Choroid plexus epithelial cell (primary cell): ENCODE results near the gene AHDC1.

Experiments
- DNase-seq: peaks from one replicate; pipeline ENCODE4 v3.0.0-alpha.2; 2010; ENCODE audit warnings: low read depth
- H3K4me3 ChIP-seq: 2 replicates; pipeline ENCODE4 v1.5.1; 2011; ENCODE audit warnings: low read depth, mild to moderate bottlenecking, control low read depth, low read length, moderate library complexity
- TF ChIP-seq, protein P1 (sequence below): conservative IDR thresholded peaks from 2 replicates; pipeline ENCODE4 v1.5.1; 2011; ENCODE audit warnings: low read depth, mild to moderate bottlenecking, control low read depth, inconsistent platforms, low read length, moderate library complexity

AHDC1 gene

DNA sequence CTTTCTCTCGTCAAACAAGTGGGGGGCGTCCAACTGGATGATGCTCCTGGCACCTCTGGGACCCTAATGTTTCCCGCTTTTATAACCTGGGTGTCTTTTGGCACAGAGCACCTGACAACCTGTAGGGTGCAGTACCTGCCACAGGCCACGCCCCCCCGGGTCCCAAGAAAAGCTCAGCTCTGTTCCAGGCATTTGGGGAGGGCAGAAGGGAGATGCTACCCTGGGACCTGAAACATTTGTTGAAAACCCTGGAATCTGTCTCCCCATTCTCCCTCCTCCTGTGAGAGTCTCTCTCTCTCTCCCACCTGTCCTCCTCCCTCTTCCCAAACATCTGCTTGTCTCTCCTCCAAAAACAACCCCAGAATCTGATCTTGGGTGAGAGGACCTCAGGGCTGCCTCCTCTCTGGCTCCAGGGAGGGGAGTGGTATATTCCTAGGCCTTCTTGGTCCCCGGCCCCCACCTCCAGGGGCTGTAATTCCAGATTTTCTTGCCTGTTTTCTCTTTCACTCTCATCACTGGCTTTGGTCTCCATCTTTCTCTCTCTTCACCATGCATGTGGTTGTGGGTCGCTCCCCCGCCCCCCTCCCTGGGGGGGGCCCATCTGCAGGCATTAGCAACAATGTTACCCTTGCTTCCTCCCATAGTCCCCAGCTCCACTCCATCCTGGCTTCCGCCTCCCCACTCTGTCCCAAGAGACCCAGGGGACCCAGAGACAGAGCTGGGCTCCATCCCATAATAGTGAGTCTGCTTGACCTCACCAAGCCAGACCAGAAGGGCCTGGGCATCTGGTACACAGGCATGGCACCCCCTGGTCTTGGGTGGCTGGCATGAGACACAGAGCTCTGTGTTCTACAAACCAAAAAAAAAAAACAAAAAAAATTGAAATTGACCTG, 4.1 kb downstream of the AHDC1 start:
- TF ChIP-seq, protein P1, sequence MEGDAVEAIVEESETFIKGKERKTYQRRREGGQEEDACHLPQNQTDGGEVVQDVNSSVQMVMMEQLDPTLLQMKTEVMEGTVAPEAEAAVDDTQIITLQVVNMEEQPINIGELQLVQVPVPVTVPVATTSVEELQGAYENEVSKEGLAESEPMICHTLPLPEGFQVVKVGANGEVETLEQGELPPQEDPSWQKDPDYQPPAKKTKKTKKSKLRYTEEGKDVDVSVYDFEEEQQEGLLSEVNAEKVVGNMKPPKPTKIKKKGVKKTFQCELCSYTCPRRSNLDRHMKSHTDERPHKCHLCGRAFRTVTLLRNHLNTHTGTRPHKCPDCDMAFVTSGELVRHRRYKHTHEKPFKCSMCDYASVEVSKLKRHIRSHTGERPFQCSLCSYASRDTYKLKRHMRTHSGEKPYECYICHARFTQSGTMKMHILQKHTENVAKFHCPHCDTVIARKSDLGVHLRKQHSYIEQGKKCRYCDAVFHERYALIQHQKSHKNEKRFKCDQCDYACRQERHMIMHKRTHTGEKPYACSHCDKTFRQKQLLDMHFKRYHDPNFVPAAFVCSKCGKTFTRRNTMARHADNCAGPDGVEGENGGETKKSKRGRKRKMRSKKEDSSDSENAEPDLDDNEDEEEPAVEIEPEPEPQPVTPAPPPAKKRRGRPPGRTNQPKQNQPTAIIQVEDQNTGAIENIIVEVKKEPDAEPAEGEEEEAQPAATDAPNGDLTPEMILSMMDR: no peak
- no peak for DNase-seq
- no peak overlapping the region for H3K4me3 ChIP-seq

DNA sequence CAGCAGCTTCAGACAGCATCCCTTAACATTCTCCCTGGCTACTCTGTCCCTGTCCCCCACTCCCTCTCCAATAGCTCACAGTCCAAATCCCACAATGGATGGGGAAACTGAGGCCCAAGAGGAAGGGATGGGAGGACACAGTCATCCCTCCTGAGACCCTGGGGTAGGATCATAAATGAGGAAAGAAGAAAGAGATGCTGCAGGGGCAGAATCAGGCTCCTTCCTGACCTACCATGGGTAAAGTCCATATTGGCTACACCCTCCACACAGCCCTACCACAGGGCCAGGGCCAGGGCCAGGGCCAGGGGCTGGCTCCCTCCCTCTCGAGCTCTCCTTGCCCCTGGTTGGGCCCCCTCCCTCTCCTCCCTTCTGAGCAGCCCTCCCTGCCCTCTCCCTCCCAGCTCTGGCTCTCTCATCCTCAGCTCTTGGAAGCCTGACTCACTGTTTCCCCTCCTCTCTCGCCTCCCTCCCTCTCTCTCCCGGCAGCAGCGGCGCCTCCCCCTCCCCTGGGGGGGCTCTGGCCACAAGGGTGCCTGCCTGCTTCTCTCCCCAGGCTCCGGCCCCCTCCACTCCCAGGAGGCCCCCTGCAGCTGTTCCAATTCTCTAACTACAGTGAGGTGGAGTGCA, 4.9 kb downstream of the AHDC1 start:
- TF ChIP-seq, protein P1: no peak
- peak; percentile 82 for DNase-seq
- H3K4me3 ChIP-seq: no peak overlapping the region

DNA sequence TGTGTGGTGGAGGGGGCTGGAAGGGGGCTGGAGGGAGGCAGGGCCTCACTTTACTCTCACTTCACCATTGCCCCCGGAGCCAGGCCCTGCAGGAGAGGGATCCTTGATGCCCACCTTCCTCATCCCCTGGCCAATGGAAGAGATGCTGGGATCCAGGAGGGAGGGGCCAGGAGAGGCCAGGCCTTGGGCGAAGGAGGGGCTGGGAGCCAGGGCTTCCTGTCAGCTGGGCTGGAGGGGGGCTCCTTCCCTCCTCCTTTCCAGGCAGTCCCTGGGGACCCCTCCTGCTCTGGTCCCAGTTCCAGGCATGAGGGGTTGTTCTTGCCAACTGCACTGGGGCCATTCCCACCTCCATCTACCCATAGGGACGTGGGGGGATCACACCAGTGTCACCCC, 5.7 kb downstream of the AHDC1 start:
- DNase-seq: peak; percentile 45
- H3K4me3 ChIP-seq: no peak overlapping the region
- TF ChIP-seq, protein P1: no peak

DNA sequence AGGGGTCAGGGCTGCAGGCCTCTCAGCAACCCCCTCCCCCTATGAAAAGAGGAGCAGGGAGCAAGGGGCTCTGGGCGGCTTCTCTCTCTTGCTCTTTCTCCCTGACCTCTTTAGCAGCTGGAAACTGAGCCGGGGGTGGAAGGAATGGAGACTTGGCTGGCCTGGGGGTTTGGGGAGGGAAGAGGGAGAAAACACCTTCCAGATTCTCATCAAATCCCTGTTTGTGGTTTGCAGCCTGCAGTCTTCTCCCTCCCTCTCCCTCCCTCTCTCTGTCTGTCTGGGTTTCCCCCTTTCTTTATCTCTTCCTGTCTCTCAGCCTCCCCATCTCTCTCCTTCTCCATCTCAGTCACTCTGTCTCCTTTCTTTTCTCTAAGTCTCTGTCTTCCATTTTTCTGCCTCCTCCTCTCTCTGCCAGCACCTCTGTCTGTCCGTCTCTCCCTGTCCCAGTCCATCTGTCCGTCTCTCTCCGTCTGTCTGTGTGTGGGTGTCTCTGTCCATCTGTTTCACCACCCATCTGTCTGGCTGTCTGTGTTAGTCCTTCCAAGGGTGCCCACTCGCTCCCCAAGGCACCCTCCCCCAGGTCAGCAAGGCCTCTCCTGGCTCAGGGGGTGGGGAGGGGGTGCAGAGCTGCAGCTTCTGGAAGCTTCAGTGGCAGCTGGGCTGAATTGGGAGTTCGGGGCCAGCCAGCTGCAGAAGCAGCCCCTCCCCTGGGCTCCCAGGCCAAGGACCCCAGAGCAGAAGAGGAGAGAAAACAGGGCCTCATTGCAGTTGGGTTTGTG, 6.2 kb downstream of the AHDC1 start:
- H3K4me3 ChIP-seq: no peak overlapping the region
- TF ChIP-seq, protein P1: no peak
- DNase-seq: peak; percentile 39

DNA sequence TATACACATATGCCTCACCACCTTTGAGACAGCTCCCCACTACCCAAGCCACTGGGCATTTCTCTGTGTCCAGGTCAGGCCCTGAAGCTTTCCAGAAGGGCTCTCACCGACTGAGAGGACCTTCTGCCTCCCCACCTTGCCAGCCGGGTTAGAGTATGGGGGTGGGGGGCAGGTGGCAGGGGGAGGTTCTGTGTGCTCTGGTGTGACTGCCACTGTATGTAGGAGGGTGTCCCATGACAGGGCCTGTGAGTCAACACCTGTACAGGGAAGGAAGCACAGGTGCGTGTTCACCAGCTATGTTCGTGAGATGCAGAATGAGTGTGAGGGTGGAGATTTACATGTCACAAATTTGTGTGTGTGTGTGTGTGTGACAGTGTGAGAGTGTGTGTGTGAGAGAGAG, 7.0 kb downstream of the AHDC1 start:
- no peak for DNase-seq
- H3K4me3 ChIP-seq: no peak overlapping the region
- TF ChIP-seq, protein P1: no peak

DNA sequence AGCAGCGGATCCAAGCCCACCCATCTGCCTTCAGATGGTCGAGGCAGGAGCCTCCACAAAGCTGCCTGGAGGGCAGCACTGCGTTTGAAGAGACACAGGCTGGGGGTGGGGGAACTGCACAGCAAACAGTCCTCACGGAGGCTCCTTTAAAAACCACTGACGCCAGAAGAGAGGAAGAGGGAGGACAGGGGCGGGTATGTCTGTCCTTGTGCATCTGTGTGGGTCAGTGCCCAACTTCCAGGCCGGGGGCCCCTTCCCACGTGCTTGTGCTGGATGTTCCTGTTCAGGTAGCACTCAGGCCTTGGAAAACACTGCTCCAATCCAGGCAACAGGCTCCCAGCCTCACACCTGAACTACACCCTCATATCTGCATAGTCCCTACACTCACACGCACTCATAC, 7.7 kb downstream of the AHDC1 start:
- TF ChIP-seq, protein P1: no peak
- DNase-seq: no peak
- H3K4me3 ChIP-seq: no peak overlapping the region
